ENCODE measurements around the gene SLC6A17. TPM values are rescaled to one million over a fixed set of nuclear protein-coding genes. Genes with fewer than 3 reads are reported as not detected.
A peak's percentile ranks its signal among the peaks of the same experiment; 100 is the strongest.

Gene SLC6A17
- total RNA-seq, 2 experiments from 2014 or later: 0.05 to 0.18 TPM

DNA sequence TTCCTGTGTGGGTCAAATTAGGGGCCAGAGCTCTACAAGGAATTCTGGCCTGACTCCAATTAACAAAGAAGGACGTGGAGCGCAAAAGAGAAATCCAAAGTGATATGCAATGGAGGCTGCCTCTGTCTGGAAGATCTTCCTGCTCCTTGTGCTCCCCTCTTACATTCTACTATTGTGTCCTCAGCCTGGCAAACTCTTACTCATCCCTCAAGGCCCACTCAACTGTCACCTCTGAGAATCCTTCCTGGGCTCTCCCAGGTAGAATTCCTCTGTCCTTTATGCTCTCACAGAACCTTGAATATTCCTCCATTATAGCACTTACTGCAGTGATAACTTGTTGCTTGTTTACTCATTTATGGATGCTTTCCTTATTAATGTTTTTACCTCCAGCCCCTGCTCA lies 91.2 kb downstream of the SLC6A17 start:
- Mint-ChIP-seq H3K4me3 (no peak overlapping the region), H3K27me3 (no peaks in the 10 kb centered on the region), H3K9me3 (no peaks in the 10 kb centered on the region), H3K27ac (peak overlapping the region; percentile 28), H3K36me3 (ENCODE audit: low read depth) (peaks cover 3% of the 10 kb centered on the region), H3K4me1 (ENCODE audit: low read depth) (peaks cover 37% of the 10 kb centered on the region)
- ChIA-PET CTCF (interaction anchor here (0.7 to 6.8 kb wide), 2 partner anchors 33 to 73 kb away, joined by 3 to 31 read pairs; no protein-coding TSS in a partner anchor), POLR2A (no interaction called here)
- ATAC-seq (no peak), DNase-seq (no peak)
- intact Hi-C loops (cut with micrococcal nuclease): no loop called here
- TF ChIP-seq, protein P1, sequence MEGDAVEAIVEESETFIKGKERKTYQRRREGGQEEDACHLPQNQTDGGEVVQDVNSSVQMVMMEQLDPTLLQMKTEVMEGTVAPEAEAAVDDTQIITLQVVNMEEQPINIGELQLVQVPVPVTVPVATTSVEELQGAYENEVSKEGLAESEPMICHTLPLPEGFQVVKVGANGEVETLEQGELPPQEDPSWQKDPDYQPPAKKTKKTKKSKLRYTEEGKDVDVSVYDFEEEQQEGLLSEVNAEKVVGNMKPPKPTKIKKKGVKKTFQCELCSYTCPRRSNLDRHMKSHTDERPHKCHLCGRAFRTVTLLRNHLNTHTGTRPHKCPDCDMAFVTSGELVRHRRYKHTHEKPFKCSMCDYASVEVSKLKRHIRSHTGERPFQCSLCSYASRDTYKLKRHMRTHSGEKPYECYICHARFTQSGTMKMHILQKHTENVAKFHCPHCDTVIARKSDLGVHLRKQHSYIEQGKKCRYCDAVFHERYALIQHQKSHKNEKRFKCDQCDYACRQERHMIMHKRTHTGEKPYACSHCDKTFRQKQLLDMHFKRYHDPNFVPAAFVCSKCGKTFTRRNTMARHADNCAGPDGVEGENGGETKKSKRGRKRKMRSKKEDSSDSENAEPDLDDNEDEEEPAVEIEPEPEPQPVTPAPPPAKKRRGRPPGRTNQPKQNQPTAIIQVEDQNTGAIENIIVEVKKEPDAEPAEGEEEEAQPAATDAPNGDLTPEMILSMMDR (IDR thresholded peaks at IDR 0.05): no peak

DNA sequence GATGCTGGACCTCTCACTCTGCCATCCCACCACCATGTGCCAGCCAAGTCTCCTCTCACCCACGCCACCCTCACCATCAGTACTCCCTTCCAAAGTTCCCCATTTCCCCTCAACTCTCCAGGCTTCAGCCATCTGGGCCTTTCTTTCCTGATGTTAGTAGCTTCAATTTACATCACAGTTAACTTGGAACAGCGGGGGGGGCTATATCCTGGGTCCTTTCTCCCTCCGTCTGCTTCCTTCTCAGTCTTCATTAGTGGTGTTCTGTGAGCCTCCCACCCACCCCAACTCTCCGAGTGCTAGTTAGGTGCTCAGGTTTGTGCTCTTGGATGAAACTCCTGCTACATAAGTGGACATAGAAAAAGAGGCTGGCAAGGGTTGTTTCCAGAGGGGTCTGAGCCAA lies 91.8 kb downstream of the SLC6A17 start:
- TF ChIP-seq, protein P1 (IDR thresholded peaks at IDR 0.05): no peak
- DNase-seq: no peak
- no peak for ATAC-seq
- intact Hi-C loops (cut with micrococcal nuclease): no loop called here
- H3K9me3 Mint-ChIP-seq: no peaks in the 10 kb centered on the region
- ChIA-PET CTCF (interaction anchor here (6.8 kb wide), 1 partner anchor 34 kb away, joined by 31 read pairs; no protein-coding TSS in a partner anchor), POLR2A (no interaction called here)
- H3K4me3 Mint-ChIP-seq: no peak overlapping the region
- no peaks in the 10 kb centered on the region for H3K27me3 Mint-ChIP-seq
- no peak overlapping the region for H3K27ac Mint-ChIP-seq
- H3K4me1 Mint-ChIP-seq (ENCODE audit: low read depth): peaks cover 31% of the 10 kb centered on the region
- H3K36me3 Mint-ChIP-seq (ENCODE audit: low read depth): peaks cover 2% of the 10 kb centered on the region

DNA sequence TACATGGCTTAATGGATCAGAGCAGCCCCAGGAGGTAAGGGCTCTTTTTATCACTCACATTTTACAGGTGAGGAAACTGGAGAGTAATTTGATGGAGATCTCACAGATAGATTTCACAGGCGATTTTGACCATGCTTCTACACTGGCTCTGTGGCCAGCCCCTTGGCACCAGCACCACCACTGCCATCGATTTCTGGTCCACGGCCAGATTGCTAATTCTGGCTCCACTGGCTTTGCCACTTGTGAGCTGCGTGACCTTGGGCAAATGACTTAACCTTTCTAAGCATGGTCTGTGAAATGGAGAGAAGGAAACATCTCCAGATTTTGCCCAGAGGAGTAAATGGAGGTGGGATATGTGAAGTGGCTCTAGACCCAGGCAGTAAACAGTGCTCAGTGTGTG lies 92.4 kb downstream of the SLC6A17 start:
- Mint-ChIP-seq H3K27ac (no peak overlapping the region), H3K36me3 (ENCODE audit: low read depth) (no peaks in the 10 kb centered on the region), H3K4me3 (no peak overlapping the region), H3K27me3 (no peaks in the 10 kb centered on the region), H3K9me3 (no peaks in the 10 kb centered on the region), H3K4me1 (ENCODE audit: low read depth) (peaks cover 26% of the 10 kb centered on the region)
- DNase-seq: no peak
- POLR2A ChIA-PET: interaction anchor here (1.0 kb wide), 1 partner anchor 11 kb away, joined by 3 read pairs; no protein-coding TSS in a partner anchor
- TF ChIP-seq, protein P1 (IDR thresholded peaks at IDR 0.05): no peak
- no peak for ATAC-seq
- intact Hi-C loops (cut with micrococcal nuclease): no loop called here
- CTCF ChIA-PET: interaction anchor here (6.8 kb wide), 1 partner anchor 35 kb away, joined by 31 read pairs; no protein-coding TSS in a partner anchor

DNA sequence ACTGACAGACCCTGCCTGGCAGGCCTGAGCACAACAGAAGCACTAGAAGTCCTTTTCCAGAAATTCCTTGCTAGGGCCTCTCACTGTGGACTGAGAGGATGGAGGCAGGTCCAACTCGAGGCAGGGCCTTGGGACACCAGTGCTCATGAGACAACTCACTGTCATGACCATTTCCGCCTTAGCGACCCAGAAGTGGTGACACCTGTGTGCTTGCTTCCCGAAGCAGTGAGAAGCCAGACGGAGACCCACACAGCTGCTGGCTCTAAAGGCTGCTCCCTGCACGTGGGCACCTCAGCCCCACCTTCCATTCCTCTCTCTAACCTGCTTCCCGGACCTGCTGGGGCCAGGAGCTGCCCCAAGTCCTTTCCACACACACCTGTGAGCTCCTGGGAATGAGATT lies 92.9 kb downstream of the SLC6A17 start:
- Mint-ChIP-seq H3K4me3 (no peak overlapping the region), H3K36me3 (ENCODE audit: low read depth) (no peaks in the 10 kb centered on the region), H3K4me1 (ENCODE audit: low read depth) (peaks cover 22% of the 10 kb centered on the region), H3K27me3 (no peaks in the 10 kb centered on the region), H3K9me3 (no peaks in the 10 kb centered on the region), H3K27ac (no peak overlapping the region)
- DNase-seq (no peak), ATAC-seq (no peak)
- CTCF ChIA-PET: interaction anchor here (6.8 kb wide), 1 partner anchor 35 kb away, joined by 31 read pairs; no protein-coding TSS in a partner anchor
- intact Hi-C loops (cut with micrococcal nuclease): no loop called here
- POLR2A ChIA-PET: interaction anchor here (1.0 kb wide), 1 partner anchor 10 kb away, joined by 3 read pairs; no protein-coding TSS in a partner anchor
- TF ChIP-seq, protein P1 (IDR thresholded peaks at IDR 0.05): no peak

DNA sequence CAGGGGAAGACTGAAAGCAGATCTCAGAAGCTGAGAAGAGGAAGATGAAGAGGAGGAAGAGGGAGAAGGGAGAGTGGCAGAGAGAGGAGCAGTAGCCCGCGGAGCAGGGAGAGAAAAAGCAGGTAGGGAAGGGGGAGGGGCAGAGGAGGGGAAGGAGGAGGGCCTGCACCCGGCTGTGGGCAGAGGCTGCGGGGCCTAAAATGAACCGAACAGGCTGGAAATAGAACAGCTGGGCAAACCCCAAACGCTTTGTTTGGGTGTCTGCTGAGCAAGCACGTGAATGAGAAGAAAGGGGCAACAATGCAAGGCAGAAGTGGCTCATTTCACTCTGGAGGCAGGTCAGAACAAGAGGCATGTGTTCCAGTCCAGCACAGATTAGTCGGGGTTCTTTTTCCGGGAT lies 93.3 kb downstream of the SLC6A17 start:
- ATAC-seq: peak; percentile 58

More for the DNA sequence above, 93.3 kb downstream of the SLC6A17 start:
- TF ChIP-seq, protein P1 (IDR thresholded peaks at IDR 0.05): no peak
- peak; percentile 20 for DNase-seq
- Mint-ChIP-seq H3K4me3 (no peak overlapping the region), H3K27ac (no peak overlapping the region), H3K27me3 (no peaks in the 10 kb centered on the region), H3K36me3 (ENCODE audit: low read depth) (no peaks in the 10 kb centered on the region), H3K4me1 (ENCODE audit: low read depth) (peaks cover 18% of the 10 kb centered on the region), H3K9me3 (no peaks in the 10 kb centered on the region)
- ChIA-PET POLR2A (no interaction called here), CTCF (interaction anchor here (2.2 to 6.8 kb wide), 2 partner anchors 12 to 35 kb away, joined by 5 to 31 read pairs; no protein-coding TSS in a partner anchor)
- intact Hi-C loops (cut with micrococcal nuclease): no loop called here

Data from activated CD8-positive, alpha-beta T cell treated with anti-CD3 and anti-CD28 coated beads for 36 hours (primary cell).